GM12875 (cell line): ENCODE measurements around the gene MDFIC.

Source experiments
- H3K4me3 ChIP-seq: one replicate; pipeline ENCODE4 v1.5.1; 2011; ENCODE audit warnings: low read depth, low read length, control low read depth
- TF ChIP-seq, protein P1 (sequence below): IDR thresholded peaks from 2 replicates; pipeline ENCODE4 v1.5.1; 2011; ENCODE audit warnings: low read depth, mild to moderate bottlenecking, control low read depth, inconsistent platforms, low read length, moderate library complexity, borderline replicate concordance; ENCODE audit not compliant: insufficient read depth

Gene MDFIC

GRCh38 chr7:114889646-114890285 lies 32.1 kb upstream of the MDFIC start:
- no peak overlapping the region for H3K4me3 ChIP-seq
- TF ChIP-seq, protein P1, sequence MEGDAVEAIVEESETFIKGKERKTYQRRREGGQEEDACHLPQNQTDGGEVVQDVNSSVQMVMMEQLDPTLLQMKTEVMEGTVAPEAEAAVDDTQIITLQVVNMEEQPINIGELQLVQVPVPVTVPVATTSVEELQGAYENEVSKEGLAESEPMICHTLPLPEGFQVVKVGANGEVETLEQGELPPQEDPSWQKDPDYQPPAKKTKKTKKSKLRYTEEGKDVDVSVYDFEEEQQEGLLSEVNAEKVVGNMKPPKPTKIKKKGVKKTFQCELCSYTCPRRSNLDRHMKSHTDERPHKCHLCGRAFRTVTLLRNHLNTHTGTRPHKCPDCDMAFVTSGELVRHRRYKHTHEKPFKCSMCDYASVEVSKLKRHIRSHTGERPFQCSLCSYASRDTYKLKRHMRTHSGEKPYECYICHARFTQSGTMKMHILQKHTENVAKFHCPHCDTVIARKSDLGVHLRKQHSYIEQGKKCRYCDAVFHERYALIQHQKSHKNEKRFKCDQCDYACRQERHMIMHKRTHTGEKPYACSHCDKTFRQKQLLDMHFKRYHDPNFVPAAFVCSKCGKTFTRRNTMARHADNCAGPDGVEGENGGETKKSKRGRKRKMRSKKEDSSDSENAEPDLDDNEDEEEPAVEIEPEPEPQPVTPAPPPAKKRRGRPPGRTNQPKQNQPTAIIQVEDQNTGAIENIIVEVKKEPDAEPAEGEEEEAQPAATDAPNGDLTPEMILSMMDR = no peak

DNA sequence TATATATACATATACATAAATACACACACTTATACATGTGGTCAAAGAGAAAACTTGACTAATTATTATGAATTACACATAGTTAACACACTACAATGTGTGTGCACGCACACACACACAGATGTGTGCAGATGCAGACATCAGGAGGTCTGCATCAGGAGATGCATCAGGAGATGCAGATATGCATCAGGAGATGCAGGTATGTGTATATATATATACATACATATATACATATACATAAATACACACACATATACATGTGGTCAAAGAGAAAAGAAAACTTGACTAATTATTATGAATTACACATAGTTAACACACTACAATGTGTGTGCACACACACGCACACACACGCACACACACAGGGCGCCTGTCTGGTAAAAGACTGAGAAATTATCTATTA lies 31.3 kb upstream of the MDFIC start:
- TF ChIP-seq, protein P1 = no peak
- H3K4me3 ChIP-seq = no peak overlapping the region

- TF ChIP-seq, protein P1 = no peak
- no peak overlapping the region for H3K4me3 ChIP-seq
These were observed 21.8 kb upstream of the MDFIC start for GRCh38 chr7:114900127-114900526.

GRCh38 chr7:114901771-114902170 lies 20.1 kb upstream of the MDFIC start:
- no peak overlapping the region for H3K4me3 ChIP-seq
- TF ChIP-seq, protein P1 = no peak

DNA sequence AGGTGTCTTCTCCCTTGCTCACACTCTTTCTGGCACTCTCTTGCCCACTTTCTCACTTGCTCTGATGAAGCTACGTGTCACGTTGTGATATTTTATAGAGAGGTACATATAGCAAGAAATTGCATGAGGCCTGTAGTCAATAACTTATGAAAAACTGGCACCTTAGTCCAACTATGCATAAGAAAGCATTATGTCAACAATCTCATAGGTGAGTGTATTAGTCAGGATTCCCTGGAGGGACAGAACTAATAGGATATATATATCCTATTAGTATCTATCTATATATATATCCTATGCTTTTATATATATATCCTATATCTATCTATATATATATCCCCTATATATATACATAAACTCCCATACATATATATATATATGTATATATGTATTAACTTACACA lies 18.8 kb upstream of the MDFIC start:
- no peak overlapping the region for H3K4me3 ChIP-seq
- TF ChIP-seq, protein P1 = no peak

DNA sequence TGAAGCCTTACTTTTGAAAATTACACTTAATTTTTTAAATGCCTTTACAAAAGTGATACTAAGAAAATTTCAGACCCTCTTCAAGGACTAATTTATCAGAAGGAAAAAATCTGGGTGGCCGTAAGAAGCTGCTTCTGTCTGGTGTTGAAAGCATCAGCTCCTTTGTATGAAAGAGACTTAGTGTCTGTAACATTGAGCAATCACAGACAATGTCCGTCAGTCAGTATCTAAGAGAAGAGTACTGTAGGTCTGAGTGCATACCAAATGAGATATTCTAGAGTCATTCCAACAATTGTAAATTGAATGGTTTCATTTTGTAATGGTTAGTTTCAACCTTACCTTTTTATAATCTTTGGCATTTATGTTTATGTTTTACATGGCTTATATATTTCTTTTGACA lies 11.1 kb upstream of the MDFIC start:
- no peak overlapping the region for H3K4me3 ChIP-seq
- TF ChIP-seq, protein P1 = no peak

DNA sequence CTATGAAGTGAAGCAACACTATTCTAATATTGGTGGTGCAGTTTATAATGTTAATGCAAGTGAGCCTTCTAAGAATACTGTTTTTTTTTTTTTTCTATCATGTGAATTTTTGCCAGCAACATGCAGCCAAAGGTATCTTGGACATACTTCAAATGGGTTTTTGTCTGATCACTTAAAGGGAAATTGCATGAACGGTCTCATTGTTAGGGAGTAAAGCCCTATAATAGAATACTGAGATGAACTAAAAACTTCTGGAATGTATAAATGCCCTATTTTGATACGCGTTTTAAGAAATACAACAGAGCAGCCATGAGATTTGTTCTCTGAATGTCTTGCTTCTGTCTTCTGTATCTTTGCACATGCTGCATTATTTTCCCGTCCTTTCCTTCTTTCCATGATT lies 10.5 kb upstream of the MDFIC start:
- no peak overlapping the region for H3K4me3 ChIP-seq
- TF ChIP-seq, protein P1 = no peak
